Measurements from ENCODE around the gene WDHD1. TPM values are rescaled to one million over a fixed set of nuclear protein-coding genes. Genes with fewer than 3 reads are reported as not detected.
"Not testable (repeated sequence)": the region's sequence is repeated elsewhere in the genome, so short reads cannot be mapped to it uniquely, and the experiment has no call there.

Gene WDHD1
- total RNA-seq, 1 donor from 2014 or later, result 9.0 TPM

DNA sequence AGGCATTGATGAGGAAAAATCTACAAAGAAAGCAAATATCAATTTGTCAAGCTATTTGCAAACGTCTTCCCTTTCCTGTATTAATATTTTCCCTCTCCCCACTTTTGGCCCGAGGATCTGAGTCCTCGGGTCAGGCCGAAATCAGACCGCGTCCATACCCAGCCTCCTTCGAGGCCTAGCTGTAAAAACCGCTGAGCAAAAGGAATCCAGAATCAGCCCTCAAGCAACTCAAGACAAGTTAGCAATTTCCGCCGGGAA lies 24.2 kb upstream of the WDHD1 start:
- FAIRE-seq, result no peak
- DNase-seq (ENCODE audit: low spot score in 2 of 2), result no peak

- DNase-seq (ENCODE audit: low spot score in 2 of 2), result no peak
- FAIRE-seq, result no peak
Measured at GRCh38 chr14:55048900-55049436, 22.1 kb upstream of the WDHD1 start.

DNA sequence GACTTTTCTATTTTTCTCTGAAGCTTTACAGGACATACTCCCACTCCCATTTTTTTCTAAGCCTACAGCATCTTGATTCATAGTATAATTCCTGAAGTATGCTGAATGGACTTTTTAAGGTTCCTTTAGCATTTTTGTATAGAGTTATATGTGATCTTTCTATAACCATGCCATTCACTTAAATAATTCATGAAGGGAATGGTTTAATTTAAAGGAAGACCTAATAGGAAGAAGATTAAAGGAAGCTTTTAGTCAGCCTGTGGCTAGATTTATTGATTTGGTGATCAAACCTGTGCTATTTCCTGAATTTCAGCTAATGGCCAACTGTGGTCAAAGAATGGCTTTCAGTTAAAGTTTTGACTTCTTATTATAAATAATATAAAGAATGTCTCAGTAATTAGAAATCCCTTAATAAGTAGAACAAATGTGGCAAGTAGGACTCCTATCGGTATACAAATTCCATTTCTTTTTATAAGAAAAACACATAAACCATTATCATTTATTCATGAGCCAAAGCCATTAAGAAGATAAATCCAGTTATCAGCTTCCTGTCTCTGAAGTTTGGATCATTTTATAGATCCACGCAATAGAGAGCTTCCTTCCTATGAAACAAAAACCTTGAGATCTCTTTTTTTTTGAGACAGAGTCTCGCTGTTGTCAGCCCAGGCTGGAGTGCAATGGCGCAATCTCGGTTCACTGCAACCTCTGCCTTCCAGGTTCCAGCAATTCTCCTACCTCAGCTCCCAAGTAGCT lies 20.6 kb upstream of the WDHD1 start:
- FAIRE-seq (no peak), DNase-seq (ENCODE audit: low spot score in 2 of 2) (no peak)

DNA sequence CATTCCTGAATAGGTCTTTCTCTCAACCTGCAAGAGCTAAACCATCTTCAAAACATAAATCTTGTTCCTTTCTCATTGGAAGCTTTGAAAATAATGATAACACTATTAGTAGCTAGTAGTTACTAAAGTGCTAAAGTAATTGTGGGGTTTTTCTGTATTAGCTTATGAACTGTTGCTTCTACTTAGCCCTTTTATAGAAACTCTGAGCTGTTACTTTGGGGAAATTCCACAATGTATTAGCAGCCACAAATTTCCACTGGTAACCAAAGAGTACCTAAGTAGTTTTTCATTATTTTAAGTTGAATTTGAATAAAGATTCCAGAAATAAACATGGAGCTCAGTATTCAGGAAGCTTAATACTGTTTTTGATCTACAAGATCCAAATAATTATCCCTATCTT lies 18.2 kb upstream of the WDHD1 start:
- no peak for DNase-seq (ENCODE audit: low spot score in 2 of 2)
- no peak for FAIRE-seq

- FAIRE-seq, result no peak
Measured at GRCh38 chr14:55043528-55043927, 16.6 kb upstream of the WDHD1 start.

DNA sequence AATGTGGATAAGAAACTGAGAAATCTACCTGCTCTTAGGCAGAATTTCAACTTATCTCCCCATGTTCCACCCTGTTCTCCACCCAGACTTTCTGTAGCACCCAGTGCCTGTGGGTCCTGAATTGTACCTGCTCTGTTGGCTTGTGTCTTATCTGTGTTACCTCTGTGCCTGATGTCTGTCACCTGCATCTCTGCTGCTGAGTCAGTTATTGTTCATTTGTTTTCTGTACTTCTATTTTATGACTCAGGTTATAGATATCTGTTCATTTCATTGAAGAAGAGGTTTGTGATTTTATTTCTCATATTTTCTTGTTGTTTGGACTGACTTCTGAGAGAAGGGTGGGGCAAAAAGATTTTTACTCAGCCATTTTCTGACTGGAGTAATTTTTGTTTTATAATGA lies 11.8 kb upstream of the WDHD1 start:
- FAIRE-seq (no peak), DNase-seq (ENCODE audit: low spot score in 2 of 2) (no peak)

More at GRCh38 chr14:55043528-55043927, 16.6 kb upstream of the WDHD1 start:
- DNase-seq (ENCODE audit: low spot score in 2 of 2), result no peak

DNA sequence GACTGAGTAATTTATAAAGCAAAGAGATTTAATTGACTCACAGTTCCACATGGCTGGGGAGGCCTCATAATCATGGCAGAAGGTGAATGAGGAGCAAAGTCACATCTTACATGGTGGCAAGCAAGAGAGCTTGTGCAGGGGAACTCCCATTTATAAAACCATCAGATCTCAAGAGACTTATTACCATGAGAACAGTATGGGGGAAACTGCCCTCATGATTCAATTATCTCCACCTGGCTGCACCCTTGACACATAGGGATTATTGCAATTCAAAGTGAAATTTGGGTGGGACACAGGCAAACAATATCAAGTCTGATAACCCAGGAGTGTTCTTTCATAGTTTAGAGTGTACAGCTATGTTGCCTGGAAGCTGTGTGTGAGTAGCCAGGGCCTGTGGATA lies 11.1 kb upstream of the WDHD1 start:
- not testable (repeated sequence) for FAIRE-seq; DNase-seq (ENCODE audit: low spot score in 2 of 2)

GRCh38 chr14:55031190-55031589 lies 4.3 kb upstream of the WDHD1 start:
- DNase-seq (ENCODE audit: low spot score in 2 of 2), result no peak
- no peak for FAIRE-seq

- DNase-seq (ENCODE audit: low spot score in 2 of 2) (no peak), FAIRE-seq (no peak)
Measured at GRCh38 chr14:55028476-55028875, 1.6 kb upstream of the WDHD1 start.

DNA sequence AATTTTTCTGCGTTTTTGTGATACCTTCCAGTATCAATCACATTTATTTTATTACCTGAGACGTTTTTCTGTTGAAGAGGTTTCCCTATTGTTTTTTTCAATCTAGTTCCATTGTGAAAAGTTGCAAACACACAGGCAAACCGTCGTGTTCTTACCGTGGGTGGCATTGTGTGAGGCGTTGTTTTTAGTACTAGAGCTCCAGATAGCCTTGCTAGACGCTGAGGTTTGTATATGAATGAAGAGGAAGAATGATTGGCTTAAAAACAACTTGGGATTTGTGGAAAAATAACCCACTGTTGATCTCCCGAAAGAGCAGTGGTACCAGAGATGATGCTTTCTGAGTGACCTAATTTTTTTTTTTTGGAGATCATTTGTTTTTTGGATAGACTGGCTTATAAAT lies 1.2 kb upstream of the WDHD1 start:
- no peak for DNase-seq (ENCODE audit: low spot score in 2 of 2)
- FAIRE-seq, result no peak

- FAIRE-seq, result no peak
- DNase-seq (ENCODE audit: low spot score in 2 of 2), result no peak
Measured at GRCh38 chr14:55026441-55026792, 482 bp downstream of the WDHD1 start.

DNA sequence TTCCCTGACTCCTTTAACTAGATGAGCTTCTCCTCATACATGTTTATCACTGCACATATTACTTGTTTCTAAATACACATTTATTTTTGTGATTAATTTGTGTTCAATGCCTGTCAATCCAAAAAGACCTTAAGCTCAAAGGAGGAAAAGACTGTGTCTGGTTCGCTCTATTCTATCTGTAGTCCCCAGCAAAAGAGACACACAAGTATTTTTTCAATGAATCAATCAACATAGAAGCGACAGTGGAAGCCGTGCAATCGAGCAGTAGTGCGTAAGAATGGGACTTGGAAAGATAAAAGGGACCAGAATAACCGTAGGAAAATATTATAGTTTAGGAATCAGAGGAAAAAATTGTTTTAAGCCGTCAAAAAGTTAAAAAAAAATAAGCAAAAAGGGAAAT lies 951 bp downstream of the WDHD1 start:
- no peak for DNase-seq (ENCODE audit: low spot score in 2 of 2)

DNA sequence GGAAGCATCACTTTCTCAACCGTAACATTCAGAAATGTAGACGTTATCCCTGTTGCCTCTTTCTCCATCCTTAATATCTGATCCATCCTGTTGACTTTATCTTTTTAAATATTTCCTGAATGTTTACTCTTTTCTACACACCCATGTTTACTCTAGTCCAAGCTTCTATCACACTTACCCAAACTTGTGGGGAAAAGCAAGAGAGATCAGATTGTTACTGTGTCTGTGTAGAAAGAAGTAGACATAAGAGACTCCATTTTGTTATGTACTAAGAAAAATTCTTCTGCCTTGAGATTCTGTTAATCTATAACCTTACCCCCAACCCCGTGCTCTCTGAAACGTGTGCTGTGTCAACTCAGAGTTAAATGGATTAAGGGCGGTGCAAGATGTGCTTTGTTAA lies 2.5 kb downstream of the WDHD1 start:
- FAIRE-seq; DNase-seq (ENCODE audit: low spot score in 2 of 2): not testable (repeated sequence)

More for the DNA sequence above, 951 bp downstream of the WDHD1 start:
- no peak for FAIRE-seq

DNA sequence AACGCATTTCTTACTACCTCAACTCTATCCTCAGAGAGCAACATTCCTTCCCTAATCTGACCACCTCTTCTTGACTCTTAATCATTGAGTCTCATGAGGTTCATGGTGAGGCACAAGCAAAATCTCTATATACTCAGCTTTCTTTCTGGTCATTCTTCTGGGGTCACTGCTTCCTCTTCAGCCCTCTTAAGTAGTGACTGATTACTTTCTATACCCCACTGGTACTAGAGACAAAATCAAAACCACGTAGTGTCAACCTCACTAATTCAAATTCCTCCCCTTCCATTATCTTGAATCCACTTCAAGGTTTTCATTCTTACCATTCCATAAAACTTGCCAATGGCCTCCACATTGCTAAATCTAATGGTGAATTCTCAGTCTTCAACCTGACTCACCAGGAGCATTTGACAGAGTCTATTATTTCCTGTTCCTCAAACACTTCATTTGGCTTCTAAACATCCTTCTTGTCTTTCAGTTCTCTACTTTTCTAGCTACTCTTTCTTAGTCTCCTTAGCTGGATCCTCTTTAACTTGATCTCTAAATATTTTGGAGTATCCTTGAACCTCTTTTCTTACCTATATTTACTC lies 6.8 kb downstream of the WDHD1 start:
- no peak for DNase-seq (ENCODE audit: low spot score in 2 of 2)

DNA sequence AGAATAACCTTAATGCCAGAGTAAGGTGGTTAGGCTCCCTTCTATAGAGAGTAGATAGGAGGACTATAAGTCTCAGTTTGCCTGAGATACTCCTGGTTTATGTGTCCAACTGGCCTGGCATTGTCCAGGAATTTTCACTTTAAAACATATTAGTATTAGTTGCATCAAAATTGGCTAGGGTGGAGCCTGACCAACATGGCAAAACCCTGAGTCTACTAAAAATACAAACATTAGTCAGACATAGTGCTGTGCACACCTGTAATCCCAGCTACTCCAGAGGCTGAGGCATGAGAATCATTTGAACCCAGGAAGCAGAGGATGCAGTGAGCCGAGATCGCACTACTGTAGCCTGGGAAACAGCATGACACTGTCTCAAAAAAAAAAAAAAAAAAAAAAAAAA lies 11.9 kb downstream of the WDHD1 start:
- DNase-seq (ENCODE audit: low spot score in 2 of 2), result no peak
- no peak for FAIRE-seq

More for the DNA sequence above, 6.8 kb downstream of the WDHD1 start:
- no peak for FAIRE-seq

DNA sequence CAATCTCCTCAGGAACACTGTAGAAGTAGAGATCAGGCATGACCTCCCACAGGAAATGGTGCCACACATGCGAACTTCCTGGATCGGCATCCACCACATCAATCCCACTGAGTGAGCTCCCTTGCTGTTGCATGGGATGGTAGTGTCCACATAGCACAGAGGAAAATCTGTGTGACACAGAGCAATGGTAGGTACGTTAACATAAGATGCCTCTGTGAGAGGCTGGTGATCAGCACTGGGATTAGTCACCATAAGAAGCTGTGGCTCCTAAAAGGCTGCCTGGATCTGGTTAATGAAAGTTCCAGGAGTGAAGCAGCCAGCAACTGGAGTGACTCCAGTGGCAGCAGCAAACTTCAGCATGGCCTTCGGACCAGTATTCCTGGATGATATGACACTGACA lies 21.8 kb downstream of the WDHD1 start:
- no peak for FAIRE-seq
- DNase-seq (ENCODE audit: low spot score in 2 of 2), result no peak

GRCh38 chr14:55000381-55000780 lies 26.5 kb downstream of the WDHD1 start:
- DNase-seq (ENCODE audit: low spot score in 2 of 2), result no peak
- FAIRE-seq, result no peak

DNA sequence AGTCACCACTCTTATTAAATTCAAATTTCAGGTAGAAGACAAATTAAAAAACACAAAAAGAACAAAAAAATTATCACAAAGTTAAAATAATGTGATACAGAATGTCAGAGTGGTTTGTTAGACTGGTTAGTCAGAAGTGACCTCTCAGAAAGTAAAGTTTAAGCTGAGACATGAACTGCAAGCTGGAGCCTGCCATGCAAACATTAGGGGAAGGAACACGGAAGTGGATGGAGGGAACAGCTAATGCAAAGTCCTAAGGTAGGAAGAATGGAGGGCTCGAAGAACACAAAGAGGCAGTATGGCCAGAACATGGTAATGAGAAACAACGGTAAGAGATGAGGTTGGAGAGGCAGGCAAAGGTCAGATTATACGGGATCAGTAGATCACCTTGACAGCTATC lies 41.7 kb downstream of the WDHD1 start:
- no peak for FAIRE-seq
- DNase-seq (ENCODE audit: low spot score in 2 of 2), result no peak

- DNase-seq (ENCODE audit: low spot score in 2 of 2), result no peak
- FAIRE-seq, result peak; percentile 77
Measured at GRCh38 chr14:54981698-54982097, 45.2 kb downstream of the WDHD1 start.

GRCh38 chr14:54979039-54979438 lies 47.9 kb downstream of the WDHD1 start:
- FAIRE-seq, result no peak
- DNase-seq (ENCODE audit: low spot score in 2 of 2), result no peak

DNA sequence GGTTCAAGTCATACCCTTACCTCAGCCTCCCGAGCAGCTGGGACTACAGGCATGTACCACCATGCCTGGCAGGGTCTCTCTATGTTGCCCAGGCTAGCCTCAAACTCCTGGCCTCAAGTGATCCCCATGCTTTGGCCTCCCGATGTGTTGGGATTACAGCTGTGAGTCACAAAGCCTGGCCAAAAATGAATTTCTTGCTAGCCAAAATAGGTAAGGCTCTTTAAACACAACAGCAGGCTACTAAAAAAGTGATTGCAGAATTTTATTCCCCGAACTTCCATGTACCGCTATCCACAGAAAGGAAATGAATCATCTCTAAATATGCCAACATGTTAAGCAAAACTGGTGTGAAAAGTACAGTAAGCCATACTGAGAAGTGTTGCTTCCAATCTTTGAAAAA lies 50.6 kb downstream of the WDHD1 start:
- DNase-seq (ENCODE audit: low spot score in 2 of 2) (no peak), FAIRE-seq (no peak)

DNA sequence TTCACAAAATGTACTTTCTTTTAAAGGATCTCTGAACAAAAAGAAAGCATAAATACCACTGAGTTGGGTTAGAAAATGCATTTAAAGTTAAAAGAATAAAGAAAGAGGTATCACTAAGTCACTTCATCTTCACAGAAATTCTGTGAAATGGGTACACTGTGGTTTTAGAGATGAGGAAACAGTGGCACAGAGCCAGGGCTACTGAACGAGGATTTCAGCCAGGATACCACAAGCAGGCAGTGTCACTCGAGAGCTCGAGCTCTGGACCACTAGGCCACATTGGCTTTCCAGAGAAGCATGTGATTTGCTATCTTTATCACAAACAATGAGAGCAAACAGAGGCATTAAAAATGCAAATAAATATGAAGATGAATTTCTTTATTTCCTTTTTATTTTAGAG lies 51.0 kb downstream of the WDHD1 start:
- DNase-seq (ENCODE audit: low spot score in 2 of 2) (no peak), FAIRE-seq (no peak)
